GM12892 (cell line): Measurements from ENCODE around the gene CACNA2D2.

Source experiments
- DNase-seq: peaks from one replicate; pipeline ENCODE4 v3.0.0; 2011; ENCODE audit not compliant: insufficient read length
- FAIRE-seq: peaks from 2 replicates; lab custom pipeline; 2011; peaks lifted over from hg19 to GRCh38; lab: Jason Lieb, UNC
- POLR2A ChIP-seq: IDR thresholded peaks from 2 replicates; pipeline ENCODE4 v1.6.1; 2011; ENCODE audit warnings: low read depth, low read length, control low read depth
- POLR2AphosphoS5 ChIP-seq: IDR thresholded peaks from 2 replicates; pipeline ENCODE4 v1.6.1; 2011; ENCODE audit warnings: low read depth, low read length, control low read depth
- TAF1 ChIP-seq: IDR thresholded peaks from 2 replicates; pipeline ENCODE4 v1.6.1; 2011; ENCODE audit warnings: low read depth, mild to moderate bottlenecking, control low read depth, low read length, borderline replicate concordance

CACNA2D2 gene

GRCh38 chr3:50512131-50512530, 8.7 kb upstream of the CACNA2D2 start:
- DNase-seq (no peak), FAIRE-seq (no peak)
- TF ChIP-seq POLR2AphosphoS5, result no peak
- no peak for TF ChIP-seq POLR2A
- no peak for TF ChIP-seq TAF1

GRCh38 chr3:50510325-50510724, 6.9 kb upstream of the CACNA2D2 start:
- TF ChIP-seq POLR2A, result no peak
- TF ChIP-seq POLR2AphosphoS5, result no peak
- TF ChIP-seq TAF1, result no peak
- no peak for FAIRE-seq

GRCh38 chr3:50509715-50510114, 6.3 kb upstream of the CACNA2D2 start:
- DNase-seq (no peak), FAIRE-seq (no peak)
- TF ChIP-seq TAF1 (no peak), POLR2A (no peak), POLR2AphosphoS5 (no peak)

More at GRCh38 chr3:50510325-50510724, 6.9 kb upstream of the CACNA2D2 start:
- no peak for DNase-seq

GRCh38 chr3:50508821-50509220, 5.4 kb upstream of the CACNA2D2 start:
- DNase-seq, result no peak
- TF ChIP-seq POLR2A, result no peak
- no peak for FAIRE-seq

GRCh38 chr3:50506169-50506568, 2.7 kb upstream of the CACNA2D2 start:
- DNase-seq (no peak), FAIRE-seq (no peak)
- TF ChIP-seq POLR2A (no peak), TAF1 (no peak), POLR2AphosphoS5 (no peak)

GRCh38 chr3:50504681-50505080, 1.2 kb upstream of the CACNA2D2 start:
- TF ChIP-seq POLR2A, result no peak
- no peak for TF ChIP-seq POLR2AphosphoS5
- TF ChIP-seq TAF1, result no peak
- no peak for DNase-seq
- FAIRE-seq, result no peak

GRCh38 chr3:50502584-50503423, 630 bp downstream of the CACNA2D2 start:
- FAIRE-seq (no peak), DNase-seq (no peak)
- no peak for TF ChIP-seq POLR2A
- no peak for TF ChIP-seq TAF1
- TF ChIP-seq POLR2AphosphoS5, result no peak

GRCh38 chr3:50502225-50502583, 1.2 kb downstream of the CACNA2D2 start:
- DNase-seq (no peak), FAIRE-seq (no peak)
- TF ChIP-seq POLR2A, result no peak
- TF ChIP-seq TAF1, result no peak
- no peak for TF ChIP-seq POLR2AphosphoS5

- FAIRE-seq (no peak), DNase-seq (no peak)
- TF ChIP-seq POLR2AphosphoS5 (no peak), TAF1 (no peak), POLR2A (no peak)
Measured at GRCh38 chr3:50495609-50496423, 7.6 kb downstream of the CACNA2D2 start.

GRCh38 chr3:50494126-50494525, 9.3 kb downstream of the CACNA2D2 start:
- FAIRE-seq, result no peak
- TF ChIP-seq POLR2AphosphoS5, result no peak
- TF ChIP-seq POLR2A, result no peak
- no peak for TF ChIP-seq TAF1
- no peak for DNase-seq

- DNase-seq (no peak), FAIRE-seq (no peak)
- TF ChIP-seq POLR2A (no peak), TAF1 (no peak), POLR2AphosphoS5 (no peak)
Measured at GRCh38 chr3:50493623-50494022, 9.8 kb downstream of the CACNA2D2 start.

GRCh38 chr3:50493086-50493485, 10.3 kb downstream of the CACNA2D2 start:
- TF ChIP-seq POLR2A (no peak), TAF1 (no peak), POLR2AphosphoS5 (no peak)
- no peak for FAIRE-seq
- DNase-seq, result no peak
